ENCODE measurements around the gene KRT74.

GRCh38 chr12:52535574-52535973 lies 38.1 kb downstream of the KRT74 start:
- TF ChIP-seq GATA2 (IDR thresholded peaks at IDR 0.05; ENCODE audit: low read depth, low read length) (no peak), GATA3 (IDR thresholded peaks at IDR 0.05; ENCODE audit: low read depth, low read length) (no peak)
